ENCODE data around the gene ATXN1. TPM values are rescaled to one million over a fixed set of nuclear protein-coding genes. Genes with fewer than 3 reads are reported as not detected.
"Not testable (repeated sequence)": the region's sequence is repeated elsewhere in the genome, so short reads cannot be mapped to it uniquely, and the experiment has no call there.

Gene ATXN1
- polyA plus RNA-seq, 1 donor (not counting 4 experiments of a cell fraction or from before 2014, with no cell fraction given) = 9.7 TPM

DNA sequence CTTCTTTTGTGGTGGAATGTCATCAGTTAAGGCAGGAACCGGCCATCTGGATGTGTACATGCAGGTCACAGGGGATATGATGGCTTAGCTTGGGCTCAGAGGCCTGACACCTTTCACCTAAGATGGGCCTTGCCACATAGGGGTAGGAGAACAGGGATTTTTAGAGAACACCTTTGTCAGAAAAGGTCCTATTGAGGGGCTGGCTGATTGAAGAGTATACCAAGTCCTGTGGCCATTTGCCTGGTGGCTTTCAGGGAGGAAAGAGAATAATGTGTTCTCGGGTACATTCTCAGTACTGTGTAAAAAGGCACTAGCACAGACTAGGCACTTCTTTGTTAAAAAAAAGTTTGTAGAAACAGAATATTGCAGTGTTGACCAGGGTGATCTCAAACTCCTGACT lies 496.5 kb downstream of the ATXN1 start:
- H3K4me3 ChIP-seq (ENCODE audit: control insufficient read depth in 2 of 3, extremely low read depth in 1 of 3, insufficient read depth in 2 of 3, low read depth in 1 of 3, low read length in 3 of 3) = no peak overlapping the region
- no peak overlapping the region for H3K9ac ChIP-seq (ENCODE audit: control insufficient read depth, extremely low read depth, insufficient read depth, low read length)
- H4K20me1 ChIP-seq (ENCODE audit: control insufficient read depth, extremely low read depth, insufficient read depth, low read length) = no peaks in the 10 kb centered on the region
- H3K9me1 ChIP-seq (ENCODE audit: control insufficient read depth, extremely low read depth, insufficient read depth, low read length) = no peaks in the 10 kb centered on the region
- no peaks in the 10 kb centered on the region for H3K27me3 ChIP-seq (ENCODE audit: control insufficient read depth, extremely low read depth, insufficient read depth, low read length)
- no peak overlapping the region for H3K4me2 ChIP-seq (ENCODE audit: control insufficient read depth, extremely low read depth, insufficient read depth, low read depth, low read length)
- H2AFZ ChIP-seq (ENCODE audit: control insufficient read depth, low read length) = no peak overlapping the region
- no peaks in the 10 kb centered on the region for H3K4me1 ChIP-seq (ENCODE audit: control insufficient read depth, extremely low read depth, insufficient read depth, low read length)
- no peaks in the 10 kb centered on the region for H3K79me2 ChIP-seq (ENCODE audit: control insufficient read depth, insufficient read depth, low read length)
- dilution Hi-C loops (cut with MboI; ENCODE audit: extremely low pct_ligation_motif_present, low sequenced_read_pairs) = no loop called here
- no peaks in the 10 kb centered on the region for H3K36me3 ChIP-seq (ENCODE audit: control insufficient read depth in 2 of 2, extremely low read depth in 1 of 2, insufficient read depth in 2 of 2, low read length in 2 of 2)
- no peak for TF ChIP-seq EZH2 (IDR thresholded peaks at IDR 0.05; ENCODE audit: low read length)
- TF ChIP-seq, protein P1, sequence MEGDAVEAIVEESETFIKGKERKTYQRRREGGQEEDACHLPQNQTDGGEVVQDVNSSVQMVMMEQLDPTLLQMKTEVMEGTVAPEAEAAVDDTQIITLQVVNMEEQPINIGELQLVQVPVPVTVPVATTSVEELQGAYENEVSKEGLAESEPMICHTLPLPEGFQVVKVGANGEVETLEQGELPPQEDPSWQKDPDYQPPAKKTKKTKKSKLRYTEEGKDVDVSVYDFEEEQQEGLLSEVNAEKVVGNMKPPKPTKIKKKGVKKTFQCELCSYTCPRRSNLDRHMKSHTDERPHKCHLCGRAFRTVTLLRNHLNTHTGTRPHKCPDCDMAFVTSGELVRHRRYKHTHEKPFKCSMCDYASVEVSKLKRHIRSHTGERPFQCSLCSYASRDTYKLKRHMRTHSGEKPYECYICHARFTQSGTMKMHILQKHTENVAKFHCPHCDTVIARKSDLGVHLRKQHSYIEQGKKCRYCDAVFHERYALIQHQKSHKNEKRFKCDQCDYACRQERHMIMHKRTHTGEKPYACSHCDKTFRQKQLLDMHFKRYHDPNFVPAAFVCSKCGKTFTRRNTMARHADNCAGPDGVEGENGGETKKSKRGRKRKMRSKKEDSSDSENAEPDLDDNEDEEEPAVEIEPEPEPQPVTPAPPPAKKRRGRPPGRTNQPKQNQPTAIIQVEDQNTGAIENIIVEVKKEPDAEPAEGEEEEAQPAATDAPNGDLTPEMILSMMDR (optimal IDR thresholded peaks at IDR 0.05 in 1 of 3, IDR thresholded peaks at IDR 0.05 in 1 of 3, conservative IDR thresholded peaks at IDR 0.05 in 1 of 3; ENCODE audit: extremely low read depth in 1 of 3, insufficient read depth in 2 of 3, low read length in 3 of 3) = no peak
- FAIRE-seq (no peak), DNase-seq (ENCODE audit: low read depth, low spot score) (no peak)
- H3K9me3 ChIP-seq (ENCODE audit: control insufficient read depth, low read depth, low read length) = no peaks in the 10 kb centered on the region
- H3K27ac ChIP-seq (ENCODE audit: control insufficient read depth, insufficient read depth, low read length) = no peak overlapping the region

DNA sequence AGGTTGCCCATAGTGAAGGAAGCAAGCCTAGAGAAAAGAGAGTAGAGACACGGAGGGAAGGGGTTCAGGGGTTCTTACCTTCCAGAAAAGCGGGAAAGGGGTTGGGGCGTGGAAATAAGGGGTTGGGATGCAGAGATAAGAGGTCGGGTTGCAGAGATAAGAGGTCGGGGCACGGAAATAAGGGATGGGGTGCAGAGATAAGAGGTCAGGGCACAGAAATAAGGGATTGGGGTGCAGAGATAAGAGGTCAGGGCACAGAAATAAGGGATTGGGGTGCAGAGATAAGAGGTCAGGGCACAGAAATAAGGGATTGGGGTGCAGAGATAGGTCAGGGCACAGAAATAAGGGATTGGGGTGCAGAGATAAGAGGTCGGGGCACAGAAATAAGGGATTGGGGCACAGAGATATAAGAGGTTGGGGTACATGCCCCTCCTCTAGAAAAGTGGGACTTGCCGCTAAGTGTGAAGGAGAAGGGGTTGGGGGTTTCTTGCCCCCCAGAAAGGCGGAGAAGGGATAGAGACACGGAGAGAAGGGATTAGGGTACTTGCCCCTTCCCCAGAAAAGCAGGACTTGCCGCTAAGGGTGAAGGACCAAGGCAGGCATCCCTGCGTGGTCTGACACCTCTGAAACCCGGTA lies 497.7 kb downstream of the ATXN1 start:
- H3K9ac ChIP-seq (ENCODE audit: control insufficient read depth, extremely low read depth, insufficient read depth, low read length); H2AFZ ChIP-seq (ENCODE audit: control insufficient read depth, low read length); H3K27me3 ChIP-seq (ENCODE audit: control insufficient read depth, extremely low read depth, insufficient read depth, low read length); H4K20me1 ChIP-seq (ENCODE audit: control insufficient read depth, extremely low read depth, insufficient read depth, low read length); H3K27ac ChIP-seq (ENCODE audit: control insufficient read depth, insufficient read depth, low read length); H3K79me2 ChIP-seq (ENCODE audit: control insufficient read depth, insufficient read depth, low read length); H3K9me3 ChIP-seq (ENCODE audit: control insufficient read depth, low read depth, low read length); H3K36me3 ChIP-seq (ENCODE audit: control insufficient read depth in 2 of 2, extremely low read depth in 1 of 2, insufficient read depth in 2 of 2, low read length in 2 of 2); H3K4me3 ChIP-seq (ENCODE audit: control insufficient read depth in 2 of 3, extremely low read depth in 1 of 3, insufficient read depth in 2 of 3, low read depth in 1 of 3, low read length in 3 of 3); H3K4me2 ChIP-seq (ENCODE audit: control insufficient read depth, extremely low read depth, insufficient read depth, low read depth, low read length); FAIRE-seq; dilution Hi-C loops (cut with MboI; ENCODE audit: extremely low pct_ligation_motif_present, low sequenced_read_pairs); DNase-seq (ENCODE audit: low read depth, low spot score); H3K4me1 ChIP-seq (ENCODE audit: control insufficient read depth, extremely low read depth, insufficient read depth, low read length); H3K9me1 ChIP-seq (ENCODE audit: control insufficient read depth, extremely low read depth, insufficient read depth, low read length): not testable (repeated sequence)

DNA sequence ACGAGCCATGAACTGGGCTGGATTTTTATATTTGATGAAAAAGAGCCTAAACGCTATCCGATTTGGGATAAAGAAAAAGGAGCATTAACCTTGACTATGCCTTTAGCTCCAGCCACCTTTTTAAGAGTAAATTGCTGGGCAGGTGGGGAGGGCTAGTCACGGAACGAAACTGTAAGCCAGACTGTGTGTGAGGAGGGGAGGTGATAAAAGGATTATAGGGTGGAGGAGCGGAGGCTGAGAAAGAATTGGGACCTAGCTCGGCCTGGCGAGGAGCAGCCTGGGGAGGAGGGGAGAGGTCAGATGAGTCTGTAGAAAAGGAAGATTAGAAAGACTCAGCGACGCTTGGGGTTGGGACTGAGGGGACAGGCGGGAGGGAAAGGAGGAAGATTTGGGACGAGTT lies 498.5 kb downstream of the ATXN1 start:
- H3K36me3 ChIP-seq (ENCODE audit: control insufficient read depth in 2 of 2, extremely low read depth in 1 of 2, insufficient read depth in 2 of 2, low read length in 2 of 2); H3K9me1 ChIP-seq (ENCODE audit: control insufficient read depth, extremely low read depth, insufficient read depth, low read length); H3K4me3 ChIP-seq (ENCODE audit: control insufficient read depth in 2 of 3, extremely low read depth in 1 of 3, insufficient read depth in 2 of 3, low read depth in 1 of 3, low read length in 3 of 3); H3K79me2 ChIP-seq (ENCODE audit: control insufficient read depth, insufficient read depth, low read length); DNase-seq (ENCODE audit: low read depth, low spot score); H3K27ac ChIP-seq (ENCODE audit: control insufficient read depth, insufficient read depth, low read length); dilution Hi-C loops (cut with MboI; ENCODE audit: extremely low pct_ligation_motif_present, low sequenced_read_pairs); H4K20me1 ChIP-seq (ENCODE audit: control insufficient read depth, extremely low read depth, insufficient read depth, low read length); H3K9me3 ChIP-seq (ENCODE audit: control insufficient read depth, low read depth, low read length); FAIRE-seq; H3K4me2 ChIP-seq (ENCODE audit: control insufficient read depth, extremely low read depth, insufficient read depth, low read depth, low read length); H3K4me1 ChIP-seq (ENCODE audit: control insufficient read depth, extremely low read depth, insufficient read depth, low read length); H2AFZ ChIP-seq (ENCODE audit: control insufficient read depth, low read length); H3K9ac ChIP-seq (ENCODE audit: control insufficient read depth, extremely low read depth, insufficient read depth, low read length); H3K27me3 ChIP-seq (ENCODE audit: control insufficient read depth, extremely low read depth, insufficient read depth, low read length): not testable (repeated sequence)

DNA sequence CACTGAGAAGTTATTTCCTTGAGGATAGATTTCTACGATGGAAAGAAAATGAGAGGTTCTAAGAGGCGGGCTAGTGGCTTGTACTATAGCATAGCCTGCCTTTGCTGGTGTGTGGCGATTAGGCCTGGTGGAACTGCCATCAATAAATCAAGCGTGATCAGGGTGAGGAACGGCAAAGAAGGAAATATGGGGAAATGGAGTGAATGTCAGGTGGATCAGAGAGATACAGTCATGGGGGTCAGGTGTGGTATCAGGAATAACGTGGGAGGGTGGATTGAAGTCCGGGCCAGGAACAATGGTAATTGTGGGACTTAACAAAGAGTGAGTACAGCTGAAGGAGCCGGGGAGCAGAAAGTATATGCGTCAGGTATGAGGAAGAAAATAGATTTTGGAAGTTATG lies 500.7 kb downstream of the ATXN1 start:
- dilution Hi-C loops (cut with MboI; ENCODE audit: extremely low pct_ligation_motif_present, low sequenced_read_pairs); H2AFZ ChIP-seq (ENCODE audit: control insufficient read depth, low read length); H3K9ac ChIP-seq (ENCODE audit: control insufficient read depth, extremely low read depth, insufficient read depth, low read length); FAIRE-seq; DNase-seq (ENCODE audit: low read depth, low spot score); H3K9me1 ChIP-seq (ENCODE audit: control insufficient read depth, extremely low read depth, insufficient read depth, low read length); H3K4me3 ChIP-seq (ENCODE audit: control insufficient read depth in 2 of 3, extremely low read depth in 1 of 3, insufficient read depth in 2 of 3, low read depth in 1 of 3, low read length in 3 of 3); H4K20me1 ChIP-seq (ENCODE audit: control insufficient read depth, extremely low read depth, insufficient read depth, low read length); H3K36me3 ChIP-seq (ENCODE audit: control insufficient read depth in 2 of 2, extremely low read depth in 1 of 2, insufficient read depth in 2 of 2, low read length in 2 of 2); H3K9me3 ChIP-seq (ENCODE audit: control insufficient read depth, low read depth, low read length); H3K79me2 ChIP-seq (ENCODE audit: control insufficient read depth, insufficient read depth, low read length); H3K27ac ChIP-seq (ENCODE audit: control insufficient read depth, insufficient read depth, low read length); H3K4me2 ChIP-seq (ENCODE audit: control insufficient read depth, extremely low read depth, insufficient read depth, low read depth, low read length); H3K27me3 ChIP-seq (ENCODE audit: control insufficient read depth, extremely low read depth, insufficient read depth, low read length); H3K4me1 ChIP-seq (ENCODE audit: control insufficient read depth, extremely low read depth, insufficient read depth, low read length): not testable (repeated sequence)

Data from keratinocyte (primary cell).